NCI-H1436 treated with DMSO at 0.1 percent for 48 hours (cell line): ENCODE measurements around the gene AIF1L.
"Not testable (repeated sequence)": the region's sequence is repeated elsewhere in the genome, so short reads cannot be mapped to it uniquely, and the experiment has no call there.

Experiments used
- DNase-seq: peaks from one replicate; lab custom pipeline; 2025; lab: John Stamatoyannopoulos, UW

AIF1L gene

DNA sequence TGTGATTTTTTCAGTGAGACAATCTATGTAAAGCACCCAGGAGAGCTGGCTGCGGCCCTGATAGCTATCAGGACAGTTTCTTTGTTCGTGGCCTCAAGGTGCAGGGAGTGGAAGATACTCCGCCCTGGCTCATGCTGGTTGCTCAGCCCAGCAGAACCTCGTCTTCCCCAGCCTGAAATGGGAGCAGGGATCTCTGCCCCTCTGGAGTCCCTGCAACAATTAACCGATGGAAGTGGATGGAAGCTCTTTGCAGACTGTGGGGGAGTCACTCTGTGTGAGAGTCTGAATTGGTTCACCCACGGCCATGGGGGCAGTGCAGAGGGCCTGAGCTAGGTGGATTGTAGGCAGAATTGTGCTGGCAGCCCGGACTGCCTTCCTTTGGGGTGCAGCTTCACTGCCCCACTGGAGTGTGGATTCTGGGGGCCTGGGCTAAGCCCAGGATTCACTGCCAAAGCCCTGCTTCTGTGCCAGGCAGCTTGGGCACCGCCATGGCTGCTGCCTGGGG lies 2.8 kb downstream of the AIF1L start:
- no peak for DNase-seq

GRCh38 chr9:131099845-131100244 lies 3.5 kb downstream of the AIF1L start:
- DNase-seq = not testable (repeated sequence)

GRCh38 chr9:131100445-131100844 lies 4.1 kb downstream of the AIF1L start:
- DNase-seq = no peak

GRCh38 chr9:131101207-131101964 lies 5.1 kb downstream of the AIF1L start:
- DNase-seq = no peak

DNA sequence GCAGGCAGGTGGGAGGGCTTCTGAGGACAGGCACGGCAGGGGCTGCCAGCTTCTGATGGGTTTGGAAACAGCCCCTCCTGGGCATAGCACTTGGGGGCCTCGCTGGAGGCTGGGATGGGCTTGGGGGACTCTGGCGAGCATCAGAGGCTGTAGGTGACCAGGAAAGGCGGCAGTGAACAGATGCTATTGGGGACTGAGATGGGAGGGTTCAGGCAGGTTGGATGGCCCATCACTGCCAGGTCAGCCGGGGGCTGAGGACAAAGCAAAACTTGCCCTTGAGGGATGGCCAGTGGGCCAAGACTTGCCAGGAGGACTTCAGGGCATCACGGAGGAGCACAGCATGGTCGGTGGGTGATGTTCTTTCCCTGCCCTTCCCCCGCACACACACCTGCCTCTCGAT lies 6.7 kb downstream of the AIF1L start:
- DNase-seq = no peak

- DNase-seq = no peak
Measured at GRCh38 chr9:131103535-131103934, 7.2 kb downstream of the AIF1L start.

DNA sequence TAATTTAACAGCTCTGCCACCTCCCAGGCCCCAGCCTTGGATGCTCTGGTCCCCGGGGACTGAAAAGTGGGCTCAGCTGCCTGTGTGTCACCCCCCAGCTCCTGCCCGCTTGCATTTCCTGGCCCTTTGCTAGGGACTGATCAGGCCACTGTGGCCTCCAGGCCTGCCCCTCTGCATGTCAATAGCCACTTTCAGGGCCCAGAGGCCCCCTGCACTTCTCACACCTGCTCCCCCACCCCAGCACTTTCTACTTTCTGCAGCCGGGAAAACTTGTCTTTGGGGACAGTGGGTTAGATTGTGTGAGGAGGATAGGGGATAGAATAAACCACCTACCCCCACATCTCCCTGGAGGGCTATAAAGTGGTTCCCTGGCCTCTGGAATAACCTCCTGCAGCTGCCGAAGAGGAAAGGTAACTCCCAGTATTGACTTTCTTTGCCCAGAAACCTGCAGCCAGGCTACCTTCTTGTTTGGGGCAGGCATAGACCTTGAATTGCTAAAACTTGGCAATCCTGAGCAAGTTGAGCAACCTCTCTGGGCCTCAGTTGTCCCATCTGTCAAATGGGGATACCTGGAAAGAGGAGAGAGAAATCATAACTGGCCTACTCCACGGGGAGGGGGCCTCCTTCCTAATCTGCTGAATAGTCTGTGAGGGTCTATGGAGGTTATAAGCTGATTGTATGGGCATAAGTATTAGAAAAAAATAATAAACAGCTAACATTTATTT lies 7.8 kb downstream of the AIF1L start:
- no peak for DNase-seq

DNA sequence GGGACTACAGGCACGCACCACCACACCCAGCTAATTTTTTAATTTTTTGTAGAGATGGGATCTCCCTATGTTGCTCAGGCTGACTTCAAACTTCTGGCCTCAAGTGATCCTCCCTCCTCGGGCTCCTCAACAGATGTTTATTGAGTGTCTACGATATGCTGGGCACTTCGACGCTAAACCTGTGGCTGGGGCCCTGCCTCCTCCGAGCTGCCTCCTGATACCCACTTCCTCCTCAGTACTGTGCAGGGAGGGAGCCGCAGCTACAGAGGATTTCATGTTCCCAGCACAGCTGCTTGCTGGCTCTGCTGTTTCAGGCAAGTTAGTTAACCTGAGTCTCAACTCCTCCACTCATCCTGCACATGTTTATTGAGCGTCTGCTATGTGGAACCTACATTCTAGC lies 9.6 kb downstream of the AIF1L start:
- DNase-seq = no peak

- no peak for DNase-seq
Measured at GRCh38 chr9:131107760-131108159, 11.4 kb downstream of the AIF1L start.

DNA sequence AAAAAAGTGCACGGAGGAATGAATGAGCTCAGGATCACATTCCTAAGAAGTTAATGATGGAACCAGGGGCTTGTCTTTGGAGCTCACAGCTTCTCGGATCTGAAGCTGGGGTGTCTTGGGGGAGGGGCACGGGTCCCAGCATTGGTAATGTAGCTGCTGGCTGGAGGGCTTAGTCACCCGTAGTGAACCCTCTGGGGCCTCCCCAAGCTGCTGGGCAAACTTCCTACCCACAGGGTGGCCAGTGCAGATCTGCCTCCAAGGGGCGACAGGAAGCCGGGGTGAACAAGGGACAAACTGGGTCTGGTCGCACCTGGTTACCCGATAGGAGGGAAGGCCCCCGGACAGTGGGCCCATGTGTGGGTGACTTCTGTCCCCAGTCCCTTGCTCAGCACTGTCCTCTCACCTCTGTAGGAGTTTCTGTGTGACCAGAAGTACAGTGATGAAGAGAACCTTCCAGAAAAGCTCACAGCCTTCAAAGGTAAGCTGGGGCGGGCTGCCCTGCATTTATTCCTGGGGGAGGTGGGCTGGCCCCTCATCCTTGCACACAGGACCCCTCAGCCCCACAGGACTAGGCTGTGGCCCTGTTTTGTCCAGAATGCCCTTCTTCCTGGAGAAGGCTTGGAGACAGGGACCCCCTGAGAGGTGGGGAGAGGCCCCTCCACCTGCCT lies 15.0 kb downstream of the AIF1L start:
- no peak for DNase-seq

DNA sequence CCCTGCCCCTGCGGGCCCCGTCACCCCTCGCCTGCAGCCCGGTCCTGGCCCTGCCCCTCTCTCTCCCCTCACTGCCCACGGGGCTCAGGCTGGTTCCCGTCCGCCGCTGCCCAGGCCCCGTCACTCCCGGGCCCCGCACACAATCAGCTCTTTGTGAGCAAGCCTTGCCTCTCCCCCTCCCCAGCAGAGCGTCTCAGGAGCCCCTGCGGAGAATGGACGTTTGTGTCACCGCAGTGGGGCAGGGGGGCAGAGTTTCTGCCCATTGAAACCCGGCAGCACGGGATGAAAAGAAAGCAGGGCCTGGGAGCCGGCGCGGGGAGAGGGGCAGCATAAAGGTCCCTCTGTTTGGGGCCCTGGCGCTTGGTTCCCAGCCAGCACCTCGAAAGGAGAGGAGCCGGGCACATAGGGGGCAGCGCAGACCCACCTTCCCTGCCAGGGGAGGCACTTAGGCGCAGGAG lies 15.6 kb downstream of the AIF1L start:
- no peak for DNase-seq

- no peak for DNase-seq
Measured at GRCh38 chr9:131112374-131113154, 16.2 kb downstream of the AIF1L start.

DNA sequence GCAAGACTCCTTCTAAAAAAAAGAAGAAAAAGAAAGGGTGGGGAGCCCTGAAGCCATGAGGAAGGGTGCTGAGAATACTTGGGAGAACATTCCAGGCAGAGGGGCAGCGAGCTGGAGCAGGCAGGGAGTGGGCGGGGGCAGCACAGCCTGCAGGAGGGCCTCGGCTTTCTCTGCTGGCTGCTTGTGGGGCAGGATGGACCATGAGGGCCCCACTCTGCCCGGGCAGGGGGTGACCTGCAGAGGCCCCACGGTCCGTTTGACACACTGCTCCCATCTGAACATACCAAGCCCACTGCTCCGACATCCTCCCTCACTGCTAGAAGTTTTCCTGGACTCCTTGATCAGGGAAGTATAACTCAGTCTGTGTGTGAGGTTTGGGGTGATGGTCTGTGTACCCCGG lies 17.3 kb downstream of the AIF1L start:
- no peak for DNase-seq

DNA sequence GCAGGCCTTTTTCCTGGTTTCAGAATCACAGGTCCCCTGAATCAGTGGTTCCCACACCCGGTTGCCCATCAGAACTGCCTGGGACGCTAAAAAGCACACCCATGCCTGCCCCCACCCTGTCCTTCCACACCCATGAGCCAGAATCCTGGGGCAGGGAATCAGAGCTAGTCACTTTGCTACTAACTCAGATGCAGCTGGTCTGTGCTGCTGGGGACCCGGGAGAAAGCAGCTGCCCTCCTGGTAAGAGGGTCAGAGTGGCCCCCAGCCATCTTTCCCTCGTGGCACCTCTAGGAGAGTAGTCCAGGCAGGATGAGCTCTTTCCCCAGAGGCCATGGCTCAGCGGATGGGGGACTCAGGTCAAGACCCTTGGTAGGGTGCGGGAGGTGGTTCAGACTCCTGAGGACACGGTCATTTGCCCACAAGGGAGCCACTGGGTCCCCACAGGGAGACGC lies 17.8 kb downstream of the AIF1L start:
- DNase-seq = no peak

DNA sequence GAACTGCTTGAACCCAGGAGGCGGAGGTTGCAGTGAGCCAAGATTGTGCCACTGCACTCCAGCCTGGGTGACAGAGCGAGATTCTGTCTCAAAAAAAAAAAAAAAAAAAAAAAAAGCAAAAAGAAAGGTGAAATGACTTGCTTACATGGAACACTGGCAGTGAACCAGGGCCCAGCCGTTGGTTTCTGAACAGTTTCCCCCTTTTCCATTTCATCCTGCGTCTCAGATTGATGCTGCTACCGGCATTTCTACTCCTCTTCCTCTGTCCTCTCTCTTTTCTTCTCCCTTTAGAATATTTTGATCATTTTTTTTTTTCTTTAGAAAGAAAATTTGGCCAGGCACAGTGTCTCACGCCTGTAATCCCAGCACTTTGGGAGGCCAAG lies 19.0 kb downstream of the AIF1L start:
- not testable (repeated sequence) for DNase-seq

DNA sequence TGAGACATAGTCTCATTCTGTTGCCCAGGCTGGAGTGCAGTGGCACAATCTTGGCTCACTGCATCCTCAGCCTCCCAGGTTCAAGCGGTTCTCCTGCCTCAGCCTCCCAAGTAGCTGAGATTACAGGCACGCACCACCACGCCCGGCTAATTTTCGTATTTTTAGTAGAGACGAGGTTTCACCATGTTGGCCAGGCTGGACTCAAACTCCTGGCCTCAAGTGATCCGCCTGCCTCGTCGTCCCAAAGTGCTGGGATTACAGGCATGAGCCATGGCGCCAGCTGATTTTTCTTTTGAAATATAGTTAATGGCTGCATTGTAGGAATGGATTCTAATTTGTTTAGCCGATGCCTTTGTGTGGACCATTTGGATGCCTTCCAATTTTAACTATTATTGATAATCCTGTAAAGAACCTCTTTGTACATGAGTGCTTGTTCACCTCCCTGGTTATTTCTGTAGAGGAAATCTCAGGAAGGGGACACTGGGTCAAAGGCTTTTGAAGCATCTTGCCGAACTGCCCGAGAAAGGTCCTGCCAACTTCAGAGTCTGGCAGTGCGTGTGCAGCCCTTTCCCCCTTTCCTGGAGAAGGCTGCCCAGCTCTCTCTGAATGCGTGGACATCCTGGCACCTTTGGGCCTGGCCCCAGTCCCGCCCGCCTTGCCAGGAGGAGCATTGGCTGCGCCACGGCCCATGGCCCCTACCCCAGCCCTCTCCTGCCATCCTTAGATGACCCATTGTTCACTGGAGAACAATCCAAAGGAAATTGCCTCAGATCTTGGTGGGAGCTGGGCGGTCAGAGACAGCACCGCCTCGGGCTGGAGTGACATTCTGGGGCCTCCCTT lies 20.2 kb downstream of the AIF1L start:
- no peak for DNase-seq

DNA sequence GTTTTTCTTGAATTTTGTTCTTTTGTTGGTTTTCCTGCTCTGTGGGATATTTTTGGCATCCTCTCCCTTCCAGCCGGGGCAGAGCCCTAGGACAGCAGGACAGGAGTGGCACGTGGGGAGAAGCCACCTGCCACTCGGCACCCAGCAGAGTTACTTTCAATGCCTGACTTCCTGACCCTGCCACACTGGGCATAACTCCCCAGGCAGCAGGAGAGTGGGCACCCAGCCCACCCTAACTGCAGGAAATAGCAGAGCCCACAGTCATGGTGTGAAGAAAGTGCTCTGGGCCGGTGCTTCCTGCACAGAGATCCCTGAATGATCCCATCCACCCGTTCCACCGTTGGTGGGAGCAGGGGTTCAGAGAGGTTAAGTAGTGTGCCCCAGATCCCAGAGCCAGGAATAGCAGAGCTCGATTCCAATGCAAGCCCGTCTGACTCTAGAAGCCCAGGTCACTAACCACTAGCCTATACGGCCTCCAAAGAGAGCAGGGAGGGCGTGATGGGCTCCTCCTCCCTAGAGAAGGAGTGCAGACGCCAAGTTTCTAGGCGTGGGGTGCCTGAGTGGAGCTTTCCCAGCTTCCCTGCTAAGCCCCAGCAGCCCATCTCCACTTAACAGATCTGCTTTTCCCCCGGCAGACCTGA lies 20.9 kb downstream of the AIF1L start:
- no peak for DNase-seq

DNA sequence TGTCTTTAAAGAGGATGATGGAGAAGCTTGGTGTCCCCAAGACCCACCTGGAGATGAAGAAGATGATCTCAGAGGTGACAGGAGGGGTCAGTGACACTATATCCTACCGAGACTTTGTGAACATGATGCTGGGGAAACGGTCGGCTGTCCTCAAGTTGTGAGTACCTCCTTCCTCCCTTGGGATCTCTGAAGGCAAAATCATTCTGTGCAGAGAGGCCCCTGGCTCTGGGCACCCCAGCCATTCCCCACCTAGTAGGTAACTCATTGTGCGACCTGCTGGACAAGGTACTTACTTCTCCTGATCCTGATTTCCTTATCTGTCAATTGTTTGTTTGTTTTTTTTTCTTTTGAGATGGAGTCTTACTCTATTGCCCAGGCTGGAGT lies 21.4 kb downstream of the AIF1L start:
- no peak for DNase-seq

GRCh38 chr9:131119600-131119999 lies 23.3 kb downstream of the AIF1L start:
- DNase-seq = no peak

- no peak for DNase-seq
Measured at GRCh38 chr9:131120620-131121228, 24.4 kb downstream of the AIF1L start.
